Gastroesophageal sphincter (tissue), 3 donors: ENCODE data around the gene NXPH4.

Source experiments
- POLR2AphosphoS5 ChIP-seq: sonication (generic); formaldehyde crosslinking; IDR thresholded peaks from one replicate; pipeline ENCODE4 v1.6.1; 2017; ENCODE audit warnings: antibody characterized with exemption
- TF ChIP-seq, protein P1 (sequence below), 4 experiments: fragments of 200-600 bp in 2 of 4; fragments of 450-650 bp in 2 of 4; sonication (generic) in 1 of 4; IDR thresholded peaks; one replicate each; pipeline ENCODE4 v1.5.1; 2017 to 2019; ENCODE audit warnings: antibody characterized with exemption in 4 of 4, mild to moderate bottlenecking in 2 of 4, moderate library complexity in 2 of 4

DNA sequence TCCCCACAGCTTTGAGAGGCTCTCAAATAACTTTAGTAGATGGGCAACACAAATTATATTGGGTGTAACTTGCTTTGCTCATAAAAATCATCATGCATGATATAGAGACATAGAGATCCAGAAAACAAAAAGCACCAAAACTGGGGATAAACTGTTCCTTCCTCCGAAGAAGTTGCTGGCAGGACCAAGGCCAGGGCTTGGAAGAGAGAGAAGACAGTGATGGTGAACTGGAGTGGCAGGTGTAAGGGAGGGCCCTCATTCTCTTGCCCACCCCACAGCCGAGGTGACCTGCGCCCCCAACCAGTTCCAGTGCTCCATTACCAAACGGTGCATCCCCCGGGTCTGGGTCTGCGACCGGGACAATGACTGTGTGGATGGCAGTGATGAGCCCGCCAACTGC is 15.4 kb upstream of the NXPH4 start:
- TF ChIP-seq, protein P1, sequence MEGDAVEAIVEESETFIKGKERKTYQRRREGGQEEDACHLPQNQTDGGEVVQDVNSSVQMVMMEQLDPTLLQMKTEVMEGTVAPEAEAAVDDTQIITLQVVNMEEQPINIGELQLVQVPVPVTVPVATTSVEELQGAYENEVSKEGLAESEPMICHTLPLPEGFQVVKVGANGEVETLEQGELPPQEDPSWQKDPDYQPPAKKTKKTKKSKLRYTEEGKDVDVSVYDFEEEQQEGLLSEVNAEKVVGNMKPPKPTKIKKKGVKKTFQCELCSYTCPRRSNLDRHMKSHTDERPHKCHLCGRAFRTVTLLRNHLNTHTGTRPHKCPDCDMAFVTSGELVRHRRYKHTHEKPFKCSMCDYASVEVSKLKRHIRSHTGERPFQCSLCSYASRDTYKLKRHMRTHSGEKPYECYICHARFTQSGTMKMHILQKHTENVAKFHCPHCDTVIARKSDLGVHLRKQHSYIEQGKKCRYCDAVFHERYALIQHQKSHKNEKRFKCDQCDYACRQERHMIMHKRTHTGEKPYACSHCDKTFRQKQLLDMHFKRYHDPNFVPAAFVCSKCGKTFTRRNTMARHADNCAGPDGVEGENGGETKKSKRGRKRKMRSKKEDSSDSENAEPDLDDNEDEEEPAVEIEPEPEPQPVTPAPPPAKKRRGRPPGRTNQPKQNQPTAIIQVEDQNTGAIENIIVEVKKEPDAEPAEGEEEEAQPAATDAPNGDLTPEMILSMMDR (IDR thresholded peaks at IDR 0.05): no peak
- TF ChIP-seq POLR2AphosphoS5: no peak
